HepG2 (cell line): ENCODE measurements around the gene GPER1. TPM values are rescaled to one million over a fixed set of nuclear protein-coding genes. Genes with fewer than 3 reads are reported as not detected.

Experiments
- AKNA ChIP-seq: sonication (generic); formaldehyde crosslinking; IDR thresholded peaks from 2 replicates; pipeline ENCODE4 v1.4.0; 2020; ENCODE audit warnings: missing genetic modification reagents, borderline replicate concordance
- DDIT3 ChIP-seq: sonication (generic); formaldehyde crosslinking; IDR thresholded peaks from 2 replicates; pipeline ENCODE4 v1.4.0; 2020; ENCODE audit warnings: mild to moderate bottlenecking, missing genetic modification reagents
- HNF1A ChIP-seq, 2 experiments: sonication (generic) in 1 of 2; formaldehyde crosslinking in 1 of 2; IDR thresholded peaks; 2 replicates each; pipeline versions ENCODE4 v1.4.0 to v1.6.1; 2016 to 2020; ENCODE audit warnings: borderline replicate concordance in 1 of 2, low read depth in 1 of 2, mild to moderate bottlenecking in 1 of 2, missing genetic modification reagents in 1 of 2
- KDM2A ChIP-seq: sonication (generic); formaldehyde crosslinking; IDR thresholded peaks from 2 replicates; pipeline ENCODE4 v1.4.0; 2020; ENCODE audit warnings: low read depth, missing genetic modification reagents, borderline replicate concordance
- KDM6A ChIP-seq: IDR thresholded peaks from 2 replicates; pipeline ENCODE4 v1.6.1; 2016; ENCODE audit warnings: low read depth
- NFE2L2 ChIP-seq: fragments of 150-350 bp; IDR thresholded peaks from 2 replicates; pipeline ENCODE4 v1.6.1; 2014; ENCODE audit warnings: low read length
- PLRG1 ChIP-seq: fragments of 450-650 bp; conservative IDR thresholded peaks from 2 replicates; pipeline ENCODE4 v1.6.1; 2016
- SRSF4 ChIP-seq: fragments of 200-400 bp; formaldehyde crosslinking; IDR thresholded peaks from one replicate; pipeline ENCODE4 v1.6.1; 2018; ENCODE audit warnings: mild to moderate bottlenecking, low read depth, low read length, moderate library complexity; ENCODE audit not compliant: poor library complexity, severe bottlenecking
- TEF ChIP-seq: sonication (generic); formaldehyde crosslinking; IDR thresholded peaks from 2 replicates; pipeline ENCODE4 v1.5.0; 2020; ENCODE audit warnings: missing genetic modification reagents
- TFDP2 ChIP-seq: sonication (generic); formaldehyde crosslinking; IDR thresholded peaks from 2 replicates; pipeline ENCODE4 v1.4.0; 2020; ENCODE audit warnings: missing genetic modification reagents
- ZMYM2 ChIP-seq: sonication (generic); formaldehyde crosslinking; IDR thresholded peaks from 2 replicates; pipeline ENCODE4 v1.8.0; 2022; ENCODE audit warnings: mild to moderate bottlenecking, missing genetic modification reagents
- ZNF274 ChIP-seq: sonication (generic); formaldehyde crosslinking; IDR thresholded peaks from 2 replicates; pipeline ENCODE4 v1.5.1; 2020; ENCODE audit warnings: mild to moderate bottlenecking, missing genetic modification reagents
- ZNF362 ChIP-seq: sonication (generic); formaldehyde crosslinking; IDR thresholded peaks from 2 replicates; pipeline ENCODE4 v1.4.0; 2020; ENCODE audit warnings: missing genetic modification reagents, mild to moderate bottlenecking, borderline replicate concordance
- ZNF672 ChIP-seq: sonication (generic); formaldehyde crosslinking; IDR thresholded peaks from 2 replicates; pipeline ENCODE4 v1.8.1; 2022; ENCODE audit warnings: missing genetic modification reagents
- ZNF879 ChIP-seq: sonication (generic); formaldehyde crosslinking; IDR thresholded peaks from 2 replicates; pipeline ENCODE4 v1.8.1; 2023; ENCODE audit warnings: missing genetic modification reagents
- ZSCAN12 ChIP-seq: sonication (generic); formaldehyde crosslinking; IDR thresholded peaks from 2 replicates; pipeline ENCODE4 v1.9.0; 2021; ENCODE audit warnings: mild to moderate bottlenecking, missing genetic modification reagents
- polyA plus RNA-seq, 8 experiments: library from polyadenylated mRNA; depleted of rRNA in 3 of 8; stranded (reverse) in 7 of 8; unstranded in 1 of 8; fragments of >200 nt; fragmentation: Illumina TruSeq in 4 of 8; extraction: Trizol in 4 of 8; gene quantifications; 2 replicates each; pipeline versions ENCODE4 v1.2.1 to v1.2.3, GENCODE V29; 2011 to 2016; ENCODE audit warnings: low read depth in 4 of 8, missing spikeins in 1 of 8, mixed read lengths in 1 of 8; ENCODE audit not compliant: insufficient read depth in 1 of 8
- total RNA-seq, 5 experiments: library from RNA; depleted of rRNA; stranded (reverse); fragments of >200 nt; fragmentation: Illumina TruSeq; extraction: Trizol; gene quantifications; 2 replicates each; pipeline ENCODE4 v1.2.3, GENCODE V29; 2016; ENCODE audit warnings: low read depth in 1 of 5

The GPER1 gene
- total and polyA plus RNA-seq, 2 of the 13 experiments (the other 11 are each of a cell fraction or from before 2014, with no cell fraction given): 12.7 to 19.7 TPM

GRCh38 chr7:1092806-1093501 lies 5.0 kb downstream of the GPER1 start (continued):
- TF ChIP-seq HNF1A (IDR thresholded peaks at IDR 0.05; ENCODE audit: low read depth) (no peak), HNF1A (CRISPR knock-in tag; IDR thresholded peaks at IDR 0.05; ENCODE audit: borderline replicate concordance) (0 out of 2 replicates have a peak, but pooled peaks have one; percentile 34), TEF (CRISPR knock-in tag) (no peak), ZMYM2 (0 out of 2 replicates have a peak, but pooled peaks have one; percentile 39), SRSF4 (no peak), PLRG1 (no peak), ZSCAN12 (CRISPR knock-in tag) (no peak), NFE2L2 (no peak), DDIT3 (no peak), KDM6A (CRISPR knock-in tag) (no peak), ZNF672 (CRISPR knock-in tag) (no peak), TFDP2 (CRISPR knock-in tag) (0 out of 2 replicates have a peak, but pooled peaks have one; percentile 41), AKNA (CRISPR knock-in tag) (no peak), ZNF362 (CRISPR knock-in tag) (peak; percentile 39; the same call in 1 of the 2 replicates), ZNF879 (CRISPR knock-in tag) (no peak), ZNF274 (no peak; the same call in 1 of the 2 replicates), KDM2A (CRISPR knock-in tag) (no peak; the same call in 1 of the 2 replicates)
